Brain pericyte (primary cell): Measurements from ENCODE around the gene CR1L.
"Not testable (repeated sequence)": the region's sequence is repeated elsewhere in the genome, so short reads cannot be mapped to it uniquely, and the experiment has no call there.

Experiments used
- DNase-seq: peaks from one replicate; pipeline ENCODE4 v3.0.0-alpha.2; 2012; ENCODE audit warnings: low read depth, low spot score

The CR1L gene

DNA sequence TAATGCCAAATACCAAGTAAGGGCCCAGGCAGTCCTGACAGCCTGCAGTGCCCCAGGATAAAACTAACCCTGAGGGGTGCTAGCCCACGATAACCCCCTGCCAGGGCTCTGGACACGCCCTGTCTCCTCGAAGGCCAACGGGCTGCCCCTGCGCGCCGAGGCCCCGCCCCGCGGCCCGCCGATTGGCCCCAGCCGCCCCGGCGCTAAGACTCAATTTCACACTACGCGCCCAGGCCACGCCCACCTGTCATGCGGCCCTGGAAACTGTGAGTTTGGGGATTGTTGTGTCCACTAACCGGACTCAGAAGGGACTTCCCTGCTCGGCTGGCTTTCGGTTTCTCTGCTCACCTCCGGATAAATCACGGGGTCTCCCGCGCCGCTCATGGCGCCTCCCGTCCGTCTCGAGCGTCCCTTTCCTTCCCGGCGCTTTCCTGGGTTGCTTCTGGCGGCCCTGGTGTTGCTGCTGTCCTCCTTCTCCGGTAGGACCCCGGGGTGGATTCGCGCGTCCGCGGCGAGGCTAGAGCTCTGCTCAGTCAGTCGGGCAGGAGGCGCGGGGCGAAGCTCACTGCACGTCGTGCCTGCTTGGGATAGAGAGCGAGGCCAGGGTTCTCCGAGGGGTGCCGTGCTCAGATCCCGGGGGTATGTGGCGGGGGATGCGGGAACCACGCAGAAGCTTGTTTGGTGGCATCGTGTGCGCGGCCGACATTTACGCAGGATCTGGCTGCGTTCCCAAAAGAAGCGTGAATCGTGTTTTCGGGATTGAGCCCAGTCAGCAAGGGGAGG, at the start of gene CR1L:
Gene CR1L (plus strand): TSS at position 282 of the 783 bp plus-strand sequence. CDS start 101 bp downstream, at position 383.
- DNase-seq: no peak

DNA sequence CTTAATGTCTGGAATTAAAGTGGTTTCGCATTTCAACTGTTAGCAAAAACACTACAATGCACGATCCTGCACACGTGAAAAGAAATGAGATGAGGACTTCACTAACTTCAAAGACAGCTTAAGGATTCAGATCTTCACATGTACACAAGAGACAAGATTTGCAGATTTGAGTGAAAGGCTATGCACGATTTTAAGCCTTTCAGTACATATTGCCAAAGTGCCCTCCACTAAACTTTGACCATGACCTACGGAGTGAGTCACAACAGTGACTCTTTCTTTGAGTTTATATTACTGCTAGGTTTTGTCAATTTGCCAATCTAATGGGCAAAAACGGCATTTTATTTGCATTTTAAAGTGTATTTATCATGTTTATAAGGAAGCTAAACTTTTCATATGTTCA, 41.2 kb upstream of the CR1L start:
- no peak for DNase-seq

DNA sequence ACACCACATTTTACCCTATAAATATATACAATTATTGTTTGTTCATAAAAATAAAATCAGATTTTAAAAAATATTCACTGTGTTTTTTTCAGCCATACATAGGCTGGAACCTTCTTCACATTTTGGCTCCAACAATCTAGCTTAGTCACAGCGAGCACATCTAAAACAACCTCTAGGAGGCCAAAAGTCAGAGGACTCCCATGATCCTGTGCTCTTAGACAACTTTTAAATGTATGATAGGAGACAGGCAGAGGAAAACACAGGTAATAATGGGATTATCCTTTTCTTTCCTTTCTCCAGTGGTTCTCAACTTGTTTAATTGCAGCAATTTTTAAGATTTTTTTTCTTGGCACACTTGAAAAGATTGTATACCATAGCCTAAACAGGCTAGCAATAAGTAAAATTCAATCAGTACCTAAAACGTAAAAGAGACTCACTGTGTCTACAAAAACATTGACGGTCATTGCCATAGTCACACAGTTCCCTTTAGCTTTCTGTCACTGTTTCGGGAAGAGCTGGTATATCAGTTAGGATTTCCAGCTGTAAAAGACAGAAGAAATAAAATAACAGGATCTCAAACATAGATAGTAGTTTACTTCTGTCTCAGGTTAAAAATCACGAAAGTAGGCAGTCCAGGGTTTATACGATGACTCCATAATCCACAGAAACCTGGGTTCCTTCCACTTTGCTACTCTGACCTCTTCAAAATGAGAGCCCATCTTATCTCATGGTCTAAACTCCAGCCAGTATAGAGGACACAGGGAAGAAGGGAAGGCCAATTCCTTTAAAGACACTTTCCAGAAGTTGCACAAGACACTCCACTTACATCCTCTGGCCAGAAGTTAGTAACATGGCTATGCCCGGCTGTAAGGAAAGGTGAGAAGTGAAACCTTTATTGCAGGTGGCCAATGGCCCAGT, 39.2 kb upstream of the CR1L start:
- no peak for DNase-seq

DNA sequence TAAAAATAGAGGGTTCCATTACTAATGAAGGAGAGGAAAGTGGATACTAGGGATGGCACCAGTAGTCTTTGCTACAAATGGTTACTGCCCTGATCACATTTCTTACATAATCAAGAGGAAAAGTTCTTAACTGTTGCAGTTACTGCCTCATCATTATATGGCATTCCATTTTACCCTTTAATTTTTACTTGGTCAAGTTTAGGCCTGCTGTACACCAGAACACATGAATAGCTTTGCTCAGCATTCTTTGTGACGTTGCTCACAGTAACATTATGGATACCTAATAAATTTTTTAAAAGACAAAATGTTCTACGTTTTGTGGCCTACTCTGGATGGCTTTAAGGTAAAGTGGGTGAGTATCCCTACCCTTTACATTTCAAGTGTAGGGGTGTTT, 38.6 kb upstream of the CR1L start:
- DNase-seq: no peak

DNA sequence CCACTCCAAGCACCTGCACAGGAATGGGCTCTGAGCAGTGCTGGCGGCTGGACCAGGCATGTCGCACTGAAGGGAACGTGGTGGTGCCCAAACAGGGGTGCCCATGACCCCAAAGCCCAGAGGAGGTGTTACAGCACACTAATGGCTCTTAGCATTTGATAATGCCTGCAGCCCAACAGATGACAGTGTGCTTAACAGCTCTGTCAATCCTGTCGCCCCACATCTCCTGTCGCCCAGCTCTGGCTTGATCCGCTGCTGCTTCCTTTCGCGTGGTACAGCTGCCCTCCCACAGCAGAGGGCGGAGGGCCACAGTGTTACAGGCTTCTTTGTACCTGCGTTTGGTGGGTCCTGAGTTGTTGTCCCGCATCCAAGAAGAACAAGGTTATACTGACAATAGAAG, 32.2 kb upstream of the CR1L start:
- no peak for DNase-seq

DNA sequence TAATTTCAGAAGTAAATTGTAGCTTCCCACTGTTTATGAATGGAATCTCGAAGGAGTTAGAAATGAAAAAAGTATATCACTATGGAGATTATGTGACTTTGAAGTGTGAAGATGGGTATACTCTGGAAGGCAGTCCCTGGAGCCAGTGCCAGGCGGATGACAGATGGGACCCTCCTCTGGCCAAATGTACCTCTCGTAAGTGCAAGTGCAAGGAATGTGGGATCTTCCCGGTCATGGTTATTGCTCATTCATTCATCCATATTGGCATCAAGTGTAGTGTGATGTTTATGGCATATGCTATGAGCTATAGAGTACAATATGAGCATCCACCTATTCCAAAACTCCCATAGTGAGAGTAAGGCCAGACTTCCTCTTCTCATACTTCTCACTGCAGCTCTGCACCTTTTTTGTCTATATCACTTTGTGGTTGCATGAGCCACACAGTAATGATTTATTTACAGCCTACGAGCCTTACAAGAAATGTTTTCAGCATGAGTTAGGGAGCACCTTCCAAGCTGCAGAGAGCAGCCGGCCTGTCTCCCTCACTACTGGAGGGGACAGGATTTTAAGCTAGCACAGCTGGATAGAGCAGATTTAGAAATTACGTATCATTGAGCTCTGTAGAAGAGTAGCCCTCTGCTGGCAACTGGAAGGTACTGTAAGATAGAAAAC, 24.9 kb upstream of the CR1L start:
- no peak for DNase-seq

DNA sequence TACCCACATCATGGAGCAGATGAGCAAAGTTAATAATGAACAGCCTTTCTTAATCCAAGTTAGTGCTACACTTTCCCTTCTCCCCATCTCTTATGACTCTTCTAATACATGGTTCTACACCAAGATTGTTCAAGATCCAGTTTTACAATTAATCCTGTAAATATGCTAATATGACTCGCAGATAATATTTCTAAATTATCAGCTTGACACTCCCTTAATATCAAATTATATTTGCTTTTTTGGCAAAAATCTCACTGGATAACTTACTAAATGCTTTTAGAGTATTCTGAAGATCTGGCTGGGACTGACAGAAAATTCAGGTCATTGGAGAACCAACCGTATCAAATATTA, 24.4 kb upstream of the CR1L start:
- DNase-seq: no peak

DNA sequence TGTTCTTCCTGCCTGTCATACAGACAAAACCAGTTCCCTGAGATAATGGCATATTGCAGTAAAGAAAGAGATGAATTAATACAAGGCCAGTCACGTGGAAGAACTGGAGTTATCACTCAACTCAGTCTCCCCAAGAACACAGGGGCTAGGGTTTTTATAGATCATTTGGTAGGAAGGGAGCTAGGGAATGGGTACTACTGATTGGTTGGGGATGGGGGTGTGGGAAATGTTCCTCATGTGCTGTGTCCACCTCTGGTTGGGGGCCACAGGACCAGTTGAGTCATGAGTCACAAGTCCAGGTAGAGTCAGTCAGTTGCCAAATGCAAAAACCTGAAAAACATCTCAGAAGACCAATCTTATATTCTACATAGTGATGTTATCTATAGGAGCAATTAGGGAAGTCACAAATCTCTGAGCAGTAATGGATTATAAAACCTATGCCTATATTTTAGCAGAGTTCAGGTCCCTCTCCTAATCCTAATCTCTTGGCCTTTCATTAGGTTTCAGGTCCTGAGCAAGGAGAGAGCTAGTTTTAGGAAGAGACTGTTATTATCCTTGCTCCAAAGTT, 19.3 kb upstream of the CR1L start:
- DNase-seq: not testable (repeated sequence)

DNA sequence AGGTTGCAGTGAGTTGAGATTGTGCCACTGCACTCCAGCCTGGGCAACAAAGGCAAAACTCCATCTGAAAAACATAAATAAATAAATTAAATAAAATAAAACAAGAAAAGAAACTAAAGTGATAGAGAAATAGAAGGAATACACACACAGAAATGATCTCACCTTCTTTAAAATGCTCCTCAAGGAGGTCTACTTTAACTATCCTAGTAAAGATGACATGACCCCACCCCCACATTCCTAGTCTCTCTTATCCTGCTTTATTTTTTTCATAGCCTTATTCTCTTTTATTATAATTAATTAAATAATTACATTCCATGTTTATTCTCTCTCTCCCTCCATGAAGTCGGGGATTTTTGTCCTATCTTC, 18.0 kb upstream of the CR1L start:
- no peak for DNase-seq

DNA sequence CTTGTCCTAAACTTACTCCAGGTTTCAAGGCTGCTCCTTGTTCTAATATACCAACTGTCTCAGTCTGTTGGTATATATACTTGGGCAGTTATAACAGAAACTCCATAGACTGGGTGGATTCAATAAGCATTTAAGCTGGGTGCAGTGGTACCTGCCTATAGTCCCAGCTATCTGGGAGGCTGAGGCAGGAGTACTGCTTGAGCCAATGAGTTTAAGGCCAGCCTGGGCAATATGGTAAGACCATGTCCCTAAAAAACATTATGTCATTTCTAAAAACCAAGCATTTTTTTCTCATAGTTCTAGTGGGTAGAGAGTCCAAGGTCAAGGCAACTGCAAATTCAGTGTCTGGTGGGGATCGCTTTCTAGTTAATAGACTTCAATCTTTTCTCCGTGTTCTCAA, 17.4 kb upstream of the CR1L start:
- no peak for DNase-seq

DNA sequence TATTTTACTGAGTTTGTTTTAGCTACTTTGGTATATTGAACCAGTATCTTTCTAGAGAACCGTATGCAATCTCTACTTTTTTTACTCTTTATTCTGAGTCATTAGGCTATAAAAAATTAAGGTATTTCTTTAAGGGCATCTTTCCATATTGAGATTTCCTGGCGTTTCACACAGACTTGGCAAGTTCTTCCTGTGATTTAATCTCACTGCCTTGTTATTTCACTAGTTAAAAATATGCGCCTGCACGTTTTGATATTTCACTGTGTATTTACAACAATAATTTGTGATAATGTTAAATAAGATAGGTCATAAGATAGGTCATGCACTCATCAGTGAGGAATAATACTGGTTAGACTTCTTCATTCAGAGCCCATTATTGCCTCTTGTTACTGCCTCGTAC, 16.2 kb upstream of the CR1L start:
- DNase-seq: no peak

DNA sequence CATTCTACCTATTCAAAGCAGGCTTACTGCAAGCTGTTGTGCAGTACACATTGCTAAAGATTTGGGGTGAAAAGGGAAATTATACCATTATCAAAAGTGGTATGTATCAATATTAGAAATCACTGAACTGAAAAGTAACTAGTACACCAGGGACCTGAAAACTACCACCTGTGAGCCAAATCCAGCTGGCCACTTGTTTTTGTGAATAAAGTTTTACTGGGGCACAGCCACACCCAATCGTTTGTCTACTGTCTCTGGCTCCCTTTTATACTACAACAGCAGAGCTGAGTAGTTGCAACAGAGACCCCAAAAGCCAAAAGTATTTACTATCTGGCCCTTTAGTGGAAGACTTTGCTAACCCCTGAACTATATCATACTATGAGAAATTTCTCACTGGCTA, 13.8 kb upstream of the CR1L start:
- DNase-seq: no peak

DNA sequence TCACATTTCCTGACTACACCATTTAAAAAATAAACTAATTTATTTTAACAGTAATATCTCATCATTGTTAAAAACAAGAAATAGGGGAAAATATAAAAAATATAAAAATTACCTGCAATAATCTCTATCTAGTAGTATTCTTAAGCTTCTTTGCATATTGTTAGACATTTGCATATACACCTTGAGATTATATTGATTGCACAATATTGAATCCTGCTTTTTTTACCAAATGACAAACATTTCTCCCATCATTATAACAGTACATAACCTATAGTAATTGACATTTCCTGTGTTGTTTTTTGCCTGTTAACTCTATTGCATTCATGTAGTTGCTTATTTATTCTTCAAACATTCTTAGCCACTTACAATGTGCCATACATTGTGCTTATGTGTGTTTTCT, 11.7 kb upstream of the CR1L start:
- no peak for DNase-seq

DNA sequence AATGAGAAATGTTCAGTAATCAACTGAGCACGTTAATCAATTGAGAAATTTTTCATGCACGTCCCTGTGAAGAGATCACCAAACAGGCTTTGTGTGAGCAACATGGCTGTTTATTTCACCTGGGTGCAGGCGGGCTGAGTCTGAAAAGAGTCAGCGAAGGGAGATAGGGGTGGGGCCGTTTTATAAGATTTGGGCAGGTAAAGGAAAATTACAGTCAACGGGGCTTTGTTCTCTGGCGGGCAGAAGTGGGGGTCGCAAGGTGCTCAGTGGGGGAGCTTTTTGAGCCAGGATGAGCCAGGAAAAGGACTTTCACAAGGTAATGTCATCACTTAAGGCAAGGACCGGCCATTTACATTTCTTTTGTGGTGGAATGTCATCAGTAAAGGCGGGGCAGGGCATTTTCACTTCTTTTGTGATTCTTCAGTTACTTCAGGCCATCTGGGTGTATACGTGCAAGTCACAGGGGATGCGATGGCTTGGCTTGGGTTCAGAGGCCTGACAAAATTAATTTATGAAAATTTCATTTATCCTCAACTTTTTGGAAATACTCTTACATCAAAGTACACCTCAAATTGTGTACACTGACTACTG, 11.1 kb upstream of the CR1L start:
- not testable (repeated sequence) for DNase-seq

DNA sequence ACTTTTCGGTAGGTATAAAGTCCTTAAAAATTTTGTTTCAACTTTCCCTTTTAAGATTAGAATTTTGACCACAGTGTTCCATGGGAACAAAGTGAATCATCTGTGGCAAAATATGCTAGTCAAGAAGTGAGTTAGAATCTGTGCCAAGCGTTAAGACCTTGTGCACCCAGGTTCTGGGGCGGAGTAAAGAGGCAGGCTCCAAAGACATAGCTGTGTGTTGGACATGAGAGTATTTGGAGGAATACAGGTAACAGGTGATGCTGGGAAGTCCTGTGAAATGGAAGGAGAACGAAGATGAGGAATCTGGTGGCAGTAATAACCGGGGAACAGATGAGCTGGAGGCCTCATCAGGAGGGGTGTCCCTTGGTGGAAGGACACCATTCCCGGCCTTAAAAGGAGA, 10.6 kb upstream of the CR1L start:
- DNase-seq: not testable (repeated sequence)

DNA sequence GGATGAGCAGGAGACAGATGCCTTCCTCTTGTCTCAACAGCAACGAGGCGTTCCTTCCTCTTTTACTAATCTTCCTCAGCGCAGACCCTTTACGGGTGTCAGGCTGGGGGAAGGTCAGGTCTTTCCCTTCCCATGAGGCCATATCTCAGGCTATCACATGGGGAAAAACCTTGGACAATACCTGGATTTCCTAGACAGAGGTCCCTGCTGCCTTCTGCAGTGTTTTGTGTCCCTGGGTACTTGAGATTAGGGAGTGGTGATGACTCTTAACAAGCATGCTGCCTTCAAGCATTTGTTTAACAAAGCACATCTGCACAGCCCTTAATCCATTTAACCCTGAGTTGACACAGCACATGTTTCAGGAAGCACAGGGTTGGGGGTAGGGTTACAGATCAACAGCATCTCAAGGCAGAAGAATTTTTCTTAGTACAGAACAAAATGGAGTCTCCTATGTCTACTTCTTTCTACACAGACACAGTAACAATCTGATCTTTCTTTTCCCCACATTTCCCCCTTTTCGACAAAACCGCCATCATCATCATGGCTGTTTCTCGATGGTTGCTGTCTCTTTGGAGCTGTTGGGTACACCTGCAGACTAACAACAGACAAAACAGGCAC, 9.3 kb upstream of the CR1L start:
- not testable (repeated sequence) for DNase-seq

DNA sequence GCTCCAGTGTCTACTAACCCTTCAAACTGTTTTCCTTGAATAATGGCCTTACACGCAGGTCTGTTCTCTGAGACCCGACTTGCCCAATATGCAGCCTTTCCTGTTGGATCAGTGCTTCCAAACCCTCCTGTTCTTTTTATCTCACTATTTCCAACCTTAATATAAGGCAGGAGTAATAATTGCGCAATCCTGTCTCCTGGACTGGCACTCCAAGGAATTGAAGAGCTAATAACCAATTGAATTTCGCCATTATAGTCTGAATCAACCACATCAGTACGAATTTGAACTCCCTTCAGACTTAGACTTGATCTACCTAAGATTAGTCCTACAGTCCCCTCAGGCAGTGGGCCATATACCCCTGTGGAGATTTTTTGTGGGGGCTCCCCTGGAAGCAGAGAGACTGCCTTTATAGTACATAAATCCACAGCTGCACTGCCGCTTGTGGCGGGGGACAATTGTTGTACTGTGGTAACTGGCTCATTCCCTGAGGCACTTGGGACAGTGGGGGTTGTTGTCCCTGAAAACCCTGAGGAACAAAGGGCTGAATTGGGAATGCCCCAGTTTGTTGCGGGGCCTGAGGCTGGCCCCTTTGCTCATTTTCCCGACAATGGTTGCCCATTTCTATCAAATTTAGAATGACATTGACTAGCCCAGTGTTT, 6.3 kb upstream of the CR1L start:
- DNase-seq: not testable (repeated sequence)

DNA sequence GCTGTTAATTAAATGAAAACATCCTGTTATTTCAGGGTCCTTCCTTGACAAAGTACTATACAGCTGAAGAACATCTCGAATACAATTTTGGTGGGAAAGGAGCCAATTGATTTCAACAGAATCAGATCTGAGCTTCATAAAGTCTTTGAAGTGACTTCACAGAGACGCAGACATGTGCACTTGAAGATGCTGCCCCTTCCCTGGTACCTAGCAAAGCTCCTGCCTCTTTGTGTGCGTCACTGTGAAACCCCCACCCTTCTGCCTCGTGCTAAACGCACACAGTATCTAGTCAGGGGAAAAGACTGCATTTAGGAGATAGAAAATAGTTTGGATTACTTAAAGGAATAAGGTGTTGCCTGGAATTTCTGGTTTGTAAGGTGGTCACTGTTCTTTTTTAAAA, 5.6 kb upstream of the CR1L start:
- not testable (repeated sequence) for DNase-seq

DNA sequence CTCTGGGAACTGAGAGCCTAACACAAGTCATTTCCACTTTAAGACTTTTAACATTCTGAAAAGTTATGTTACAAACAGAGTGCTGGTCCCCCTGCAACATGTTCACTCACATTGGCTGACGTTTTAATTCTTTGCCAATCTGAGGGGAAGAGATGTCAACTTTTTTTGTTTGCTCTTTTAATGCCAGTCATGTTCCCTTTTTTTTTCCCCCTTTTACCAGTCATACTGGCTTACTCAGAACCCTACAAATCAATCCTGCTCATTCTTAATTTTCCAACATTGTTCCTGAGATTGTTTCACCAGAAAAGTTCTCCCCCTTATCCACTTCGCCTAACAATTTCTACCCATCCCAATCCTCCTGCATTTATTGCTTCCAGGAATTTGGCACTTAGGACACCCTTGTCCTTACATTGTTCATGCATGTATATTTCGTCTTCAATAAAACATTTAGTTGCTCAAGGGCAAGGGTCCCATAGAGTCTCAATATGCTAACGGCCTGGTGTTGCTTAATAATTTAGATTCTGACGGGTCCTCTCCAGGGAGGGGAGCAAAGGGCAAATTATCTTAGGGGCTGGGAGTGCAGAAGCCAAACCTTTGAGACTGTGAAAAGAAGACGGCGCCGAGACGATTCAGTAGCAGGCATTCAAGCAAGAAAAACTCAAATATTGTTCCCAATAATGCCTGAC, 624 bp upstream of the CR1L start:
- DNase-seq: no peak

DNA sequence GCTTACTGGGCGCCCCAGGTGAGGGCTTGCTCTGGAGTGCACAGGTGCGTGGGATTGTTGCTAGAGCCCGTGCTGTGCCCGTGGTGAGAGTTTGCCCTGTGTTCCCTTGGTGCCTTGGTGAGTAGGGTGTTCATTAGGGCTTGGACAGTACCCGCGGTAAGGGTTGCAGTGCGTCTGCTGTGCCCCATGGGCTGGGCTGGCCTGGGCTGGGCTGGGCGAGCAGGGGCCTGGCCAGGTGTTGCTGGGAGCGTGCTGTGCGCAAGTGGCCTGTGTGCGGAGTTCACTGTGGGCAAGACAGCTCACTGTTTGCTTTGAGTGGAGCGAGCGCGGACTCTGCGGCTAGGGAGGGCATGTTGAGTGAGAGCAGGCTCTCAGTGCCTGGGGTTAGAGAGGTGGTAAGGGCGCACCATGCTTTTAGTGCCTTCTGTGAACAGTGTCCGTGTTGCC, 725 bp downstream of the CR1L start:
- no peak for DNase-seq
